ENCODE results near the gene AQP12B.
"Not testable (repeated sequence)": the region's sequence is repeated elsewhere in the genome, so short reads cannot be mapped to it uniquely, and the experiment has no call there.

AQP12B gene

GRCh38 chr2:240680185-240680584, 2.5 kb downstream of the AQP12B start:
- DNase-seq, result not testable (repeated sequence)

- not testable (repeated sequence) for DNase-seq
These were observed 3.8 kb downstream of the AQP12B start for GRCh38 chr2:240678909-240679308.

- DNase-seq, result not testable (repeated sequence)
These were observed 4.6 kb downstream of the AQP12B start for GRCh38 chr2:240678043-240678442.

- not testable (repeated sequence) for DNase-seq
These were observed 7.3 kb downstream of the AQP12B start for GRCh38 chr2:240675345-240675744.

- DNase-seq, result not testable (repeated sequence)
These were observed 8.1 kb downstream of the AQP12B start for GRCh38 chr2:240674461-240675184.

- no peak for DNase-seq
These were observed 9.9 kb downstream of the AQP12B start for GRCh38 chr2:240672701-240673190.

- DNase-seq, result no peak
These were observed 10.5 kb downstream of the AQP12B start for GRCh38 chr2:240672076-240672700.

DNA sequence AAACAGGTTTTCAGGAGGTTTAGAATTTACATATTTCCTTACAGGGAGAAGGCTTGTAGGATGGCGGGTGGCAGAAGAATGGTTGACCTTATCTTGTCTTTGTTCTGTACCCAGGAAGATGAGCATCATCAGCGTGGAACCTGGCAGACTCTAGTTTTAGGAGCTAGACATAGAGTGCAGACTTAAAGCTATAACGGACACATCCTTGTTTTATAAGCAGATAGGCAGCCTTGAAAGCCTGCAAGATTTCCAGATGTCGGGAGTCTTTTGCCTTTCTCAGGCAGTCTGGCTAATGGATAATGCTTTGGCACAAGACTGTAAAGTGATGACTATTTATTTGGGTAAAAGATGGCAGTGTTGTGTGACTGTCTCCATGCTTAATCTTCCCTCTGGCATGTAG, 11.7 kb downstream of the AQP12B start:
- no peak for DNase-seq

DNA sequence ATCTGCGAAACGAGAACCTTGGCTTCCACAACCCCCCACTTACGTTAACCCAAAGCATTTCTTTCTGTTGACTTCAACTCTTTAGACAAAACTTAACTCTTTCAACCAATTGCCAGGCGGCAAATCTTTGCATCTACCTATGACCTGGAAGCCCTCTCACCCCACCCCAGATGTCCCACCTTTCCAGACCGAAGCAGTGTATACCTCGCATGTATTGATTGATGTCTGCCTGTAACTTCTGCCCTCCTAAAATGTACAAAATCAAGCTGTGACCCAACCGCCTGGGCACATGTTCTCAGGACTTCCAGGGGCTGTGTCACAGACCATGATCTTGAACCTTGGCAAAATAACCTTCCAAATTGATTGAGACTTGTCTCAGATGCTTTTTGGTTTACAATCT, 12.3 kb downstream of the AQP12B start:
- DNase-seq, result no peak

GRCh38 chr2:240664622-240665021, 18.1 kb downstream of the AQP12B start:
- DNase-seq, result no peak

DNA sequence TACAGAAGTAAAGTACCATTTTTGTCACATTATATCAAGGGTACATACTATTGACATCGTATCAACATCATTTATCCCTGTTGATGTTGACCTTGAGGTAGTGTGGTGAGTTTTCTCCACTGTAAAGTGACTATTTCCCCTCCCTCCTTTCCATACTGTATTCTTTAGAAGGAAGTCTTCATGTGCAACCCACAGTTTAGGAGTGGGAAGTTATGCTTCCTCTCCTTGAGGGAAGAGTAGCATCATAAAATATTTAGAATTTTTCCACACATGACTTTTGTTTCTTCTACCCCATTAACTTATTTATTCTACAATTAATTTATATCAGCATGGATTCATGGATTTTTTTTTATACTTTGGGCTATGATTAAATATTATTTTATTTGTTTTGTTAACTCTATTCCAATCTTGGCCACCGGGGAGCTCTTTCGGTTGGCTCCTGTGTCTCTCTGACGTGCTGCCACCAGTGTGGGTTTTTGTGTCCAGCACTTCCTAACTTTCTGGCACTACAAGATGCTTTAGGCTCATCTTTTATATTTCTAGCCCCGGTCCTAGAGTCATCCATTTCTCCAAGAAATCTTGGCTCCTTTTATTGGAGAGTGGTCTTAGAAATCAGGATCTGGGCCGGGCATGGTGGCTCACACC, 19.0 kb downstream of the AQP12B start:
- no peak for DNase-seq

DNA sequence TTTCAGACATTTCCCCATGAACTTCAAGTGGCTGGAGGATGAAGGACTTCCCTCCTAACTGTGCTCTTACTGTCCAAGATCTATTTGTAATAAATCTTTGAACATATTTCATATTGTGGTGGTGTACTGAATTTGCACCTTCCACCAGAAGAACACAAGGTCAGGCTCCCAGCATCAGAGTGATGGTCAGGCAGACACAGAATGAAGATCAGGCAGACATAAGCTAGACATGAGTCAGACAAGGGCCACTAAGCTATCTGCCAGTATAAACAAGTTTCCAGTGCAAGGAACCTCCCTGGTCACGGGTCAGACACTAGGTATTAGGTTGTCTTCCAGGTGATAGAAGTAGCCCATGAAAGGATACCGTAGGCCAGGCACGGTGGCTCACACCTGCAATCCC, 20.0 kb downstream of the AQP12B start:
- no peak for DNase-seq

DNA sequence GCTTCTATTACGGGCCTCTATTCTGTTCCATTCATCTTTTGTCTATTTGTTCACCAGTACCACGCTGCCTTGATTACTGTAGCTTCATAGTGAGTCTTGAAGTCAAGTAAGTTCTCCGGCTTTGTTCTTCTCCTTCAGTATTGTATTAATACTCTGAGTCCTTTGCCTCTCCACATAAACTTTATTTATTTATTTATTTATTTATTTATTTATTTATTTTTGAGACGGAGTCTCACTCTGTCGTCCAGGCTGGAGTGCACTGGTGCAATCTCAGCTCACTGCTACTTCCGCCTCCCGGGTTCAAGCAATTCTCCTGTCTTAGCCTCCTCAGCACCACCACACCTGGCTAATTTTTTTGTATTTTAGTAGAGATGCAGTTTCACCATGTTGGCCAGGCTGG, 22.8 kb downstream of the AQP12B start:
- DNase-seq, result not testable (repeated sequence)

- DNase-seq, result no peak
These were observed 26.5 kb downstream of the AQP12B start for GRCh38 chr2:240655931-240656886.

DNA sequence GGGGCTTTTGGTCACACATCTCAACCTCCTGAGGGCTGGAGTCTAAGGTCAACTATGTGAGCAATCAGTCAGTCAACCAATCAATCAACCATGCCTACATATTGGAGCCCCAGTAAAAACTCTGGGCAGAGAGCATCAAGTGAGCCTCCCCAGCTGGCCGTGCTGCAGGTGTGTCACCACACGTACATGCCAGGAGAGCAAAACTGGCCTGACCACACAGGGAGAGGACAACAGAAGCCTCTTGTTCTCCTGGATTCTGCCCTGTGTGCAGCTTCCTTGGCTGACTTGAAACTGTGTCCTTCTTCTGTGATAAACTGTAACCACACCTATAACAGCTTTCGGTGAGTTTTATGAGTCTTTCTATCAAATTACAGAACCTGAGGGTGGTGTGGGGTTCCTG, 31.5 kb downstream of the AQP12B start:
- DNase-seq, result no peak

GRCh38 chr2:240650254-240650965, 32.3 kb downstream of the AQP12B start:
- DNase-seq, result no peak

GRCh38 chr2:240649331-240649730, 33.4 kb downstream of the AQP12B start:
- no peak for DNase-seq

DNA sequence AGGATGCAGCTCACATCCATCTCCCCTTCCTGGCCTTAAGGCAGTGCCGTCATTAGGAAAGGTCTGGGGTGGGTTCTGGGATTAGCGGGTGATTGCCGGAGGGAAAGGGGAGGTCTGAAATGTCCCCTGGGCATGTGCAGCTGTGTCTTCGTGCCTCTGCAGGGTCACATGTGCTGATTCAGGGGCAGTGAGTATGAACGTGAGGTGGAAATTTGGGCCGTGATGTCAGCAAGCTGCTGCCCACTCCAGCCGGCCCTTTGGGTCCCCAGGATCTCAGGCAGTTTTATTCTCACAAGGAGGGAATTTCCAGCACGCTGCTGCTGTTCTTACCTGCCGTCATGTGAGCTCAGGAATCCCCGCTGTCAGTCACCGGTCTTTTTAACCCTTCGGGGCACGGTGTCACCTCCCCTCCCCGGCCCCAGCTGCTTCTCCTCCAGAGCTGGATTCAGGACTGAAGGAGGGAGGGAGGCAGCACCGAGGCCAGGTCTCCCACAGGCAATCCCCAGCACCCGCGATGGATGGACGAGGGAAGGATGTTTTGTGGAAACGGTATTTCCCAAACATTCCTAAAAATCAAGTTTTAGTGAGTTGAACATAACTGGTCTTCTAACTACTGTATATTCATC, 33.9 kb downstream of the AQP12B start:
- DNase-seq, result no peak

GRCh38 chr2:240648155-240648649, 34.5 kb downstream of the AQP12B start:
- DNase-seq, result no peak

- no peak for DNase-seq
These were observed 35.1 kb downstream of the AQP12B start for GRCh38 chr2:240647503-240648154.
